MV-4-11 (cell line): ENCODE data around the gene KPNA3.
A peak's percentile ranks its signal among the peaks of the same experiment; 100 is the strongest.

Experiments used
- DNase-seq: peaks from one replicate; lab custom pipeline; 2025; lab: John Stamatoyannopoulos, UW

Gene KPNA3

DNA sequence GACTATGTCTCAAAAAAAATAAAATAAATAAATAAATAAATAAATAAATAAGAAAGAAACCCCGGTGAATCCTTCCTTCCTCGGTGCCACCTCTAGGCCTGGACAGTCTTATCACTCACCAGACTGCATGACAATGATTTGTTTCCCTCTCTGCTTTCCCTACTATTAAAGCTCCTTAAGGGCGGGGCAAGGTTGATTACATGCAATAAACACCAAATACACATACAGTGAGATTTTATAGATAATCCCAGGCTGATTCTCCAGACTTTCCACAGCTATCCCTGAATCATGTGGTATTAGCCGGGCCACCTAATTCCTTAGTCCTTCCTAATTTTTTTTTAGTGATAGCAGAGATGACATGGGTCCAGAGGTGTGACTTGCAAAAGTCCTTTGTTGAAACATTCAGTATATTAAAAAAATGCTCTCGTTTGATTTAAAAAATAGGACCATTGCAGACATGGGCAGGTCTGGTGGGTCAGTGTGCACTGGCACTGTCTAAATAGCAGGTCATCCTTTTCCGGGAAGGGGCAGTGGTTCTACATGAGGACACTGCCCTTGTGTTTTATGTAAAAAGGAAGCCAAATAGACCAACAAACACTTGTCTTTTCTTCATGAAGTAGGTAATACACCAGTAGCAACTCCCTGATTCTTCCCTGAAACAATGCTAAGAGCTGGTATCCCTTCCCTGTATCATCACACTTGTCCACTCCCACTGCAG is 115.7 kb downstream of the KPNA3 start:
- no peak for DNase-seq

- no peak for DNase-seq
These were observed 121.7 kb downstream of the KPNA3 start for GRCh38 chr13:49670828-49671227.

- peak; percentile 36 for DNase-seq
These were observed 122.7 kb downstream of the KPNA3 start for GRCh38 chr13:49669735-49670309.

DNA sequence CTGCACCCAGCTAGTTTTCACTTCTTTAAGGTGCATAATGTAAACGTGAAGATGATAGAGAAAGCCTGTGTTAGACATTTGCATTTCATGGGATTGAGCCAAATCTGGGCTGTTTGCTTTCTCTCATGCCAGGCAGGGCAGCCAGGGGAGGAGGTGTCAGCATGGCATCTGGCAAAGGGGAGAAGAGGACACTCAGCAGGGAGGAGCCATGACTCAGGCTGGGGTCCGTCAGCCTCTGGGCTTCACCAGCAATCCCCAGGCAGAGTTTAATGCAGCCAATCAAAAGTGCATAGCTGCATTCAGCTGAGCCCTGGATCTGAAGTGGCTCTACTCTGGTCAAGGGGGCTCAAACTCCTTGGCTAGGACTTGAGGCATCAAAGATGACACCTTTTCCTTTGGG is 124.7 kb downstream of the KPNA3 start:
- no peak for DNase-seq

DNA sequence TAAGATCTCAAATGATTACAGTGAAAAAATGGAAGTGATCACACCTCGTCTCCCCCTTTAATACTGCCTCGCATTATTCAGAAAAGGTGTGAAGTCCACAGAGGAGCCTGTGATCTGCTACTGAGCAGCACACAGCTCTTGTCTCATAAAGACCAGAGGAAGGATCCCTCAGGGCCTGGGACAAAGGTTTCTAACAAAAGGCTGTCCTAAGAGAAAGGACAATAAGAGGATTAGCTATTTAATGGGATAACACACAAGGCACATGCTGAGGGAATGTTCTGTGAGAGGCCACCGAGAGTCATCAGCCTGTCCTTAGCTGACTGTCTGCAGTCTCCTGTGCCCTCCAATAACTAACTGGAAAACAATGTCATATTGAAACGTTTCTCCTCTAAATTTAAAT is 127.9 kb downstream of the KPNA3 start:
- DNase-seq: no peak

DNA sequence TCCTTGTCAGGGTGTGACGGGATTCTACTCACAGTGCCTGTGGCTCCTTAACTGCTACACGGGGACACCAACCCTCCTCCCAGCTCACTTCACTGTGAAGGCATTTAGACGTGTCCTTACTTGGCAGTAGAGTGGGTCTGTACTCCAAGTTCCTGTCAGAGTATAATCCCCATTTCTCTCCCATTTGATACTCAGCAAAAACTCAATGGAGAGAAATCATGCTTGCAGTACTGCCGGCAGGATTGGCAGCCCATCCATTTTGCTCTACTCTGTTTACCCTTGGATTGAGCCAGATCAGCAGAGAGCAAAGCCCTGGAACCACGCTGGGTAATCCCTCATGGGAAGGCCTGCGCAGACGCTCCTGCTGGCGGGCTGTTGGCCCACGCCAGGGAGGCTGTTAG is 135.2 kb downstream of the KPNA3 start:
- DNase-seq: no peak

DNA sequence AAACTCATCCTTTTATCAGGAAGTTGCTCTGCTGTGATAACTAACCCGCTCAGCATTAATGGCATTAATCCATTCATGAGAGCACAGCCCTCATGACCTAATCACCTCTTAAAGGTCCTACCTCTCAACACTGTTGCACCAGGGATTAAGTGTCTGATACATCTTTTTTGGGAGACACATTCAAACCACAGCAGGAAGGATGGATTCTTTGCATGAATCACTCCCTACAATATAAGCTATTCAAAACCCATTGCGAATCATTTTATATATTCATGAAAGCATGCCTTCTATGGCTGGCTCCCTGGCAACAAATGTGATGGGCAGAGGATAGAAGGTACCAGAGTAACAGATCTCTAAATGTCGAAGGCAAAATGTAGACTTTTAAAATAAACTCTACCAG is 136.6 kb downstream of the KPNA3 start:
- no peak for DNase-seq

- DNase-seq: no peak
These were observed 138.5 kb downstream of the KPNA3 start for GRCh38 chr13:49654011-49654410.

GRCh38 chr13:49653478-49653877 is 139.0 kb downstream of the KPNA3 start:
- DNase-seq: no peak

GRCh38 chr13:49652355-49653305 is 139.9 kb downstream of the KPNA3 start:
- peak; percentile 53 for DNase-seq

DNA sequence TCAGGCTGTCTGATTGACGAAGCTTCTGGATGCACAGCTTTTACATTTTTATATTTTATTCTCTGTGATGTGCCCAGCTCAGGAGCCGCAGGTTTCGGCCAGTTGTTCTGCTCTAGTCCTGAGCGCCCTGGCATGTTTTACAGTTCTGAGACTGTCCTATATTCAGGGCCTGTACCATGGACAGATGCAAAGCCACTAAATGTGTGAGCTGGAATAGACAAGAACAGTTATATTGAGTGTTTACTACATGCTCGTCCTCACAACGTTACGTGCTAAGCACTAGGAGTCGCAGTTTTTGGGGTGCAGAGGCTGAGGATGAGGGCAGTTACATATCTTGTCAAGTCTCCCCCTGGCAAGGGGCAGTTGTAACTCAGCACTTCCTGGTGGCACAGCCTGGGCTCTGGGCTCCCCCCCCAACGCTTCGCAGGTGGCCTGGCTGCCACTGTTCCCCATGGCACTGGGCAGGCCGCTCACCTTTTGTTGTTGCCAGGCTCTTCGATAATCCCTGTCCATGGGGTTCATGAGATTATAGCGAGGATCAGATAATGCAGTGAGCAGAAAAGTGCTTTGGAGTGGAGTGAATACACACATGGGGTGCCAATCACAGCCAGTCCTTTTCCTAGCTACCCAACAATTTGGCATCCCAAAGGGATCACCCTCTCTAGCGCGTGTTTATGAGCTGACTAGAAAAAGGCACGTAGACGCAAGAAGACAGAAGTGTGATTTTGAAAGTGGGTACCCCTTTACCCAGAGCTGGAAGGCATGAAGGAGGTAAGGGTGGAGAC is 140.7 kb downstream of the KPNA3 start:
- no peak for DNase-seq

GRCh38 chr13:49649963-49650312 is 142.5 kb downstream of the KPNA3 start:
- DNase-seq: no peak
